IPS DF 4.7 (cell line): Measurements from ENCODE around the gene IGDCC3.

Source experiments
- DNase-seq: peaks from one replicate; pipeline ENCODE4 v3.0.0-alpha.2; 2013; ENCODE audit warnings: low spot score; ENCODE audit errors: extremely low read depth

Gene IGDCC3

DNA sequence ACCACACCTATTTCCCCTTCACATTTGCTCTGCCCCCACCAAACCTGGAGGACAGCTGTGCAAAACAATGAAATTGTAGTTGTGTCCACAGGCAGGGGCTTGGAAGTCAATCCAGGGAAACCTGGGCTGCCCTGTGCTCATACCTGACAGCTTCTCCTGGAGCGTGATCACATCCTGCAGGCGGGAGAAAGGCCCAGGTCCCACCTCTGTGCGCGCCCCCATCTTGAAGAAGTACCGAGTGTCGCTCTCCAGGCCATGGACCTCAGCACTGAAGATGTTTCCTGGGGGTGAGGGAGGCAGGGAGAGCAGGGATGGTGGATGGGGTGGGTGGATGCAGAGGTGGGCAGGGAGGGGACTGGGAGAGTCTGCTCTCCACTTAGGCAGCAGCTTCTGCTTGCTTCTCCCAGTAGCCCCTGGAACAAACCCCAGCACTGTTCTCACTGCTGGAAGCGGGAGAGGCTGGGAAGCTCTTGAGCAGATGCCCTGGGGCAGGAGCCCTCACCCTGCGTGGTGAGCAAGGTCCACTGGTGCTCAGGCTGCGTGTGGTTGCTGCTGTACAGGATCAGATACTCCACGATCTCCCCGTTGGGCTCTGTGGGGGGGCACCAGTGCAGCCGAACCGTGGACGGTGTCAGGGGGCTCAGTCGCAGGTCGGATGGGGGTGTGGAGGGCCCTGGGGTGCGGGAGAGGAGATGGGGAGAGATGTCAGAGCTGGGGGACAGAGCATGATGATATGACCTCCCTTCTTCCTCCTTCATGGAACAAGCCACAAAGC is 10.7 kb upstream of the IGDCC3 start:
- no peak for DNase-seq

DNA sequence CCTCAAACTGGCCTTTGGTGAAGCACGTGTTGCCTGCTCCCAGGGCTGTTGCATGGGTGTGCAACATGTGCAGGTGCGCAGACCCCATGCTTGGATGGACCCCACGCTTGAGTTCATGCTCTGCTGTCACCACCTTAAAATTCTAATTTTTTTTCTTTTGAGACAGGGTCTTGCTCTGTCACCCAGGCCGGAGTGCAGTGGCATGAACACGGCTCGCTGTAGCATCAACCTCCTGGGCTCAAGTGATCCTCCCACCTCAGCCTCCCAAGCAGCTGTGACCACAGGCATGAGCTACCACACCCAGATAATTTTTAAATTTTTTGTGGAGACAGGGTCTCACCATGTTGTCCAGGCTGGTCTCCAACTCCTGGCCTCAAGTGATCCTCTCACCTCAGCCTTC is 9.1 kb upstream of the IGDCC3 start:
- DNase-seq: no peak

DNA sequence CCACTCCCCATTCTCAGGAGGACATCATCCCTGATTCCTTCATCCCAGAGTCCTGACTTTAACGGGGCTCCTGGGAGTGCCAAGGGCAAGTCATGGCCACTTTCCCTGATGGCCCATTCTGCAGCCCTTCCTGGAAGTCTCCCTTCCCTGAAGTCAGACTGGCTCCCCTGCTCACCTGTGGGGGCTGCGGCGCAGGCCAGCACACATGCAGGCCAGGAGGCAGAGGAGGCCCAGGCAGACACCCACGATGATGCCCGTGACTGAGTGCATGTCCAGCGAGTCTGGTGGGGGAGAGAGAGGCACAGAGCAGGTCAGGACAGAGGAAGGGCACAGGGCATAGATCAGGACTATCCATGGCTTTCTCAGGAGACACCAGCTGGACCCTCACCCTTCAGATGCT is 8.6 kb upstream of the IGDCC3 start:
- no peak for DNase-seq

DNA sequence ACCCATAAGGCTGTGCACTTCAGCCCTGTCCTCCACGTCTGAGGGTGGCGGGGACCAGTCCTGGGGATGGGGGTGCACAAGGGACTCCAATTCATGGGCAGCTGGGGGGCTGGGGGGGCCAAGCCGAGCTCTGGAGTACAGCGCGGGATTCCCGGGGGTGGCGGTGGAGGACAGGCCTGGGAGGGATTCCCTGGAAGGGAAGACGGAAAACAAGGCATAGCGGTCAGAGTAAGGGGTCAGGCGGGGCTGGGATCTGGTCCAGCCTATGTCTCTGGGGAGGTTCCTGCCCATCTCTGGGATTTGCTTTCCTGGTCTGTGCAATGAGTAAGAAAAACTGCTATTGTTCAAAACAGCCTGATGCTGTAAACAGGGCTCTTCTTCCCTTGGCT is 8.1 kb upstream of the IGDCC3 start:
- no peak for DNase-seq

DNA sequence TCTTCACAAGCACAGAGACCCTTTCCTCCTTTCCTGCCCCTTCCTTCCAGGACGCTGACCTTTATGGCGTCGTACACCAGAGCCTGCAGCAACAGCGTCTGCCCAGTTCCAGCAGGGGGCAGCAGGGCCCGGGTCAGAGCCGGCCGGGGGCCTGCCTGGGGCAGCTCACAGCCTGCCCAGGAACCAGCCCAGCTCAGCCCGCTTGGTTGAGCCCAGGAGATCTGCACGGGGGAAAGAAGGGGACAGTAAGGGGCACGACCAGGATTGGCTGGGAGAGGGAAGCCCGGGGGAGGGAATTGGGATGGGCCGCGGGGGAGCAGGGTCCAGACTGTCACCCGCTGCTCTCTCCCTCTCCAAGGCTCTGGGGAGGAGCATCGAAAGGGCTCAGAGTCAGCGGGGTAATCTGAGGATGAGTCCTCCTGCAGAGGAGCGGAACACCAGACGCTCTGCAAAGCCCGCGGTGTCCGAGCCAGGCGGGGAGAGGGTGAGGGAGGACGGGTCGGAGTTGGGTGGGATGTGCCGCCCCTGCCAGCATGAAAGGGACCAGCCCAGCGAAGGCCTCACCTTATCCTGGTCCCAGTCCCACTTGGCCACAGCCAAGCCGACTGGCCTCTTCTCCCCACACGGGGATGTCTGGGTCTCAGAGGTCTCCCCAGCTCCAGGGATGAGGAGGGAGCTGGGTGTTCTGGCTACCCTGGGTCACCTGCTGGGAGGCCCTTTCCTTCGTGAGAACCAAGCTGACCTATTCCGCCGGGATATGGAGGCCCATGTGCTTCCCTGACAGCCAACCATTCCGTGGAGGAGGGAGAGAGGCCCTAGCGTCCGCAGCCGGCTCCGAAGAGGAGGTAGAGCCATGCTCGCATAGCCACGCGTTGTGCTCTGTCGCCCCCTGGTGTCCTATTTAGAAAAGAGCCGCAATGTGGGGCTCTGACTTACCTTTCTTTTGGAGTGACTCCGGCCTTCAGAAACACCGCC is 7.4 kb upstream of the IGDCC3 start:
- no peak for DNase-seq

DNA sequence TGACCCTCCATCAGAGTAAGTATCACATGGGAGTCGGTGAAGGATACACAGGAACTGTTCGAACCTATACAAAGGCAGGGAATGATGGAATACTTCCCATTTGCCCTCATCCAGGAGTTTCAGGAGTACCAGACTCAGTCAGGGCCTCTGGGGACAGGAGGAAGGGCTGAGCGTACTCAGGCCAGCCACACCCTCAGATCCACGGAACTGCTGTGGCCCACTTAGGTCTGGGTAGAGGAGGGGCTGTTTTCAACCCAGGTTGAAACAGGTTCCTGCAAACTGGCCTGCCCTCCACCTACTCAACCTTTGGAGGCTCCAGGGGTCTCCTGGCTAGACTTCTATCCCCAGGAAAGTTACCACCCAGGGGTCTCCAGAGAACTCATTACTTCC is 6.7 kb upstream of the IGDCC3 start:
- no peak for DNase-seq

DNA sequence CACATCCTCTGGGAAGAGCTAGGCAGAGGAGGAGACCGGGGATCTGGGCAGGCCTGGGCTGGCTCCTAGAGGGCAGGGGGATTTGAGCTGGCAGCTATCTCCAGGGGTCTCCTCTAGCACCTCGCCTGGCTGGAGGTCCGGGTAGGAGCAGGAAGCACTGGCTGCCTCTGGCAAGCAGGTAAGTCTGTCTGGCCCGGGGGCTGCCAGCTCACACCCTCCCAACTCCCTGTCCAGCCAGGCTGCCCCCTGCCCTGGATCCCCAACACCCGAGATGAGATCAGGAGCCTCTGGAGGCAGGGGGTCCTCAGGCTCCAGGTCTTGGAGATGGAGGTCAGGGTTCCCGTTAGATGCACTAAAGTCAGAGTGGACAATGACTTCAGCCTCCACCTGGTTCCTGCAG is 6.2 kb upstream of the IGDCC3 start:
- no peak for DNase-seq

DNA sequence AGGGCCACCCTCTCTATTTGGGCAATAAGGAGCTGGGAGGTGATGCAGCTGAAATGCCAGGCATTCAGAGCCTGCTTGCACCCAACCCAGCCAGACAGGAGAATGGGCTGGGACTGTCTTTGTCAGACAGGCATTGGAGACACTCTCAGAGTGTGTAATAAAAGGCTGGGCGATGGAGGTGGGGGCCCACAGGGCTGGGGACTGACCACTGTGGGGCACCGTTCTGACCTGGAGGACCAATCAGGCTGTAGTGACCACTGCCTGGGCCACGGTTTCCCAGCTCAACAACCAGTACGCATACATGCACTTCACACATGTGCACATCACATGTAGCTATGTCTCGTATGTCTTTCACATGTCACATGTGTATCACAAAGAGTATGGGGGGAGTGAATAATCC is 5.7 kb upstream of the IGDCC3 start:
- no peak for DNase-seq

DNA sequence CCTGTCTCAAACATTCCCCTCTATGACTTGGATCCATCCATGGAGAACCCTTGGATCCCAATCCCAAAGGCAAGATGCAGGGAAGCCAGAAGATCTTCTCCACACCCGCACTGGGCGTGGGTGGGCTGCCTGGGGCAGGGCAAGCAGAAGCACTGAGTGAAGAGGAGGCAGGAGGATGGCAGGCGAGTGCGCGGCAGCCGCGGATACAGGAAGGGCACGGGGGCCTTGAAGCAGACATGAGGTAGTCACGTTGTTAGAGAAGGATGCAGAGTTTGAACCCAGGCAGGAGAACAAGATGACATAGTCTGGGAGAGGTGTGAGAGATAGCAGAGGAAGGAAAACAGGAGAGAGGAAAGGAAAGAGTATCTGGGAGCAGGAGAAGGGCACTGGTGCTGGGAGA is 5.1 kb upstream of the IGDCC3 start:
- DNase-seq: no peak

DNA sequence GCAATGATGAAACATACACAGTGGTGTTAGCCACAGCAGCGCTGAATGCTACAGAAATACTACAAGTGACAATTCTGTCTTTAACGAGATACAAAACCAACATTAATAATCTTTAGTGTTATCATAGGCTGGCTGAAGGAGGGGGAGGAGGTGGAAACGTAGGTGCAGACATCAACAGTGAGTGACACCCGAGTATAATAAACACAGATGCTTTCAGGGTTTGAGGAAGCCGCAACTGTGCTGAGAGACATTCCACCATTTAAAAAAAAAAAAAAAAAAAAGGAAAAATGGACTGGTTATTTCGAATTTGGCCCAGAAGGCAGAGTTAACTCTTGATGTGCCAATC is 4.3 kb upstream of the IGDCC3 start:
- no peak for DNase-seq

DNA sequence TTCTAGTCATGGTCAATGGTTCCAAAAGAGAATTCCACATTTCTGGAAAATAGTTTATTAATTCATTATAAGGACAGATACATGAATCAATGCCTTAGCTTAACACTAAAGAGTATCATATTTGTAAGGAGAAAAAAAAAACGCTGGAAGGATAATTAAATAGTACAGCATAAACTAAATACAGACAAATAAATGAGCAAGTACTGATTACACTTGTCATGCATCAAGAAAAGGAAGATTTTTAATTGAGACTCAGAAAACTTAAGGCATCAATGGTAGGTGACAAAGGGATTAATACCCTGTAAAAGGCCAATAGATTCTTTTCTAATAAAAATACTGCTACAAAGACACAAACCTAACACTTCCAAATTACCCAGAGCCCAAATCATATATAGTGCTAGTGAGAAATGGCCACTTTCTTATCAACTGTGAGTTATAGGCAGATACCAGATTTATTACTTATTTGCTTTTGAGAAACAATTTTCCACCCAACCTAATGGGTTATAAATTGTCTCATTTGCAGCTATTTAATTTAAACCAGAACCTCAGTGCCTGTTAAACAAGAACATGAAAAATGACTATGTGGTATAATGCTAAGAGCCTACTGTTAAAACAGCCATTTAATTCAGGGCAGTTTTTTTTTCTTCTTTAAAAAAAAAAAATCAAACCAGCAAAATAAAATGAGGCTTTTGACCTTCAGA is 3.8 kb upstream of the IGDCC3 start:
- DNase-seq: no peak

DNA sequence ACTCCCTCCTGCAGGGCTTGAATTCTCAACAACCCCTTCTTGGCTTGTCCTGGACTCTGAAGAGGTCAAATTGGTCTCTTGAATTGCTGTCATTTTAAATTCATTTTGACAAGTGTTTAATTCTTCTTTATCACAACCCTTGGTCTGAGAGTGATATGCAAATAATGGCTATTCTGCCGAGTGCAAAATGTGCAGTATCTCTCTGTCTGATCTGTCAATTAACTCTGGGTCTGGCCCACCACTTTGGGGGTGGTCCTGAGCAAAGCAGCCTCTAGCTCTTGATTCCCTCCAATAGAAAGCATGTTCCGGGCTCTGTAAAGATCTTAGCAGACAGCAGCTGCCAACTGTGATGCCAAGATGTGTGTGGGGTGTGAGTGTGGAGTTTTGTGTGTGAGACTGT is 2.2 kb upstream of the IGDCC3 start:
- DNase-seq: no peak

DNA sequence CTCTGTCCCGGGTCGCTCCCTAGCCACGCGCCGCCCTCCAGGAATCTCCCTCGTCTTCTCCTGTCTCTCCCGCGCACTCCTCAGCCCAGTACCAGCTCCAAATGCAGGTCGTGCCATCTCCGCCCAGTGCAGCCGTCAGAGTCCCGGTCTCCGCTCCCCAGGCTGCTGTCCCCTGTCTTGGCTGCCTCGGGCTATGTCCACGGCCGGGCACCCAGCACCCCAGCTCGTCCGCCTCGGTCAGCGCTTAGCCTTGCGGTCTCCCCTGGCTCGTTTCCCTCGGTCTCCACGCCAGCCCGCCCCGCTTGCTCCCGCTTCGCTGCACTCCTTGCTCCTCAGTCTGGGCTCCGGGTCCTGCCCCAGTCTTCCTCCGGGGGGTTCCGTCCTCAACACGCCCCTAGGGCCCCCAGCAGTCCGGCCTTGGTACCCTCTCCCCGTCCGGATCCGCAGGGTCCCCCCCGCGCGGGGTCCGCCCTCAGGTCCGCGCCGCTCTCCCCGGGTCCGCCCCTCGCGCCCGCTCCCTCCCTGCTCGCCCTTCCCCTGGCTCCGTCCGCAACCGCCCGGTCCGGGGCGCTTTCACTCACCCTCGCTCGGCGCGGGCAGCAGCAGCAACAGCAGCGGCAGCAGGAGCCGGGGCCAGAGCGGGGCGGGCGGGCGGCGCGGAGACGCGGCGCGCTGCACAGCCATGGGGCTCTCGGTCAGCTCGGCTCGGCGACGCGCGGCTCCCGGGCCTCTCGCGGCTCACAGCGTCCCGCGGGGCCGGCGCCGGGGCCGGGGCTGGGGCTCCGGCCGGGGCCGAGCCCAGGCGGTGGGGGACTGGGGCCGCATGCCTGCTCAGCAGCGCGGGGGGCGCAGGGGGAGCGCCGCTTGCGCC is 462 bp downstream of the IGDCC3 start:
- no peak for DNase-seq

DNA sequence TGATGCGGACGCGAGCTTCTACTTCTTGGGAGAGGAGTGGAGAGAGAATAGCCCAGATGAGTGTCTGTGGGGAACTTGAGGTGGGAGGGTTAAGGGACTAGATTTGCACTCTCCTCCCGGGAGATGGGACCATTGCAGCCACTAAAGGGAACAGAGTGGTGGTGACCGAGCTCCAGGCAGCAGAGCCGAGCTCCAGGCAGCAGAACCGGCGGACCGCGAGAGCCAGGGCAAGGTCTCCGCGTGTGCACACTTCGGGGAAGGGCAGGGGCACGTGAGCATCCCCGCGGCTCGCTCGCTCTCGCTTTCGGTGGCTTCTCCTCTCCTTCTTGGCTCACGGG is 1.1 kb downstream of the IGDCC3 start:
- no peak for DNase-seq

DNA sequence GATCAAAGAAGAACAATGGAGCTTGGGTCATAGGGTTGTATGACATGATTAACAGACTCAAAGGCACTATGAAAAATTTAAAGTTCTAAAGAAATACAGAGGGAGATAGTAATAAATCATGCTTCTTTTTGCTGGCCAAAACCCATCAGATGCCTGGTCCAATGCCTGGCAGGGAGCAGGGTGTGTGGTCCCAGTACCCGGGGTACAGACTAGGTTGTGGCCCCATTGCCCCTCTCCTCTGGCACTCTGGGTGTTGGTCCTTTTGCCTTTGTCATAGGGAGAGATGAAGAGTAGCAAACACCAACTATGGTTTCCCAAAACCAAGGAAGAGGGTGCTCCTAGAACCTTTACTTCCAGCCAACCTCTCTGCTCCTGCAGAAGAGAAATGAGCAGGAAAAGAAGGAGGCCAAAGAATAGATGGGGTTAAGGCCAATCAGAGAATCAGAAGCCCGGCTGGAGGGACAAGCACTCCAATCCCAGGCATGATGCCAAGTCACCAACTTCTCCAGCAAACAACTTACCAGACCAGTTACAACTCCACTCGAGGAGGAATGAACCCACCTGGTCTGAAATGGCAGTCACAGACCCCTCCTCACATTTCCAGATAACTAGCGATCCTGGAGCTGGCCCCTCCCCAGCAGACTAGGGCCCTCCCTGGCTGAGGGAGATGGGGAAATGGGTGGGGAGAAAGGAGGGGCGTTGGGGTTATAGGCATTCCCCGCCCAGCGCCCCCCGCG is 1.8 kb downstream of the IGDCC3 start:
- DNase-seq: no peak

DNA sequence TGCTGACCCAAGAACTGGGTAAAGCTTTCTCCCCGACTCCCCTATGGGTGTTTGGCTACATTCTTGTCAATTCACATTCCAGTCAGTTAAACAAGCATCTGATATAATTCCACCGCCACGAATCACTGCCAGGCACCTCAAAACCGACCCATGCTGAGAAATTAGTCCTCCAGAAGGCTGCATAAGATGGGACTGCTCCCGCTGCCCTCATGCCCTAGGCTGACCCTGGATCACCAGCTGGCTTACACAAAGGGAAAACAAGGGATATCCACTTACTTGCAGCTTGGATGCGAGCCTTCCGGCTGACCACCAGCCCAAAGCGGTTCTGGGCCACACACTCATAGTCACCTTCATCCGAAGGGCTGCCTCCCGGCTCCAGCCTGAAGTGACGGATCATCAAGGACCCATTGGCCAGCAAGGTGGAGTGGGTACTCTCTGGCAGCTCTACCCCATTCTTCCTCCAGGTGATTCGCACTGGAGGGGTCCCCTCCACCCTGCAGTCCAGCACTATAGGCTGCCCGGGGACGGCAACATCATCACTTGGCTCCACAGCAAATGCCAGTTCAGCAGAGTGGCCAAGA is 2.9 kb downstream of the IGDCC3 start:
- no peak for DNase-seq

DNA sequence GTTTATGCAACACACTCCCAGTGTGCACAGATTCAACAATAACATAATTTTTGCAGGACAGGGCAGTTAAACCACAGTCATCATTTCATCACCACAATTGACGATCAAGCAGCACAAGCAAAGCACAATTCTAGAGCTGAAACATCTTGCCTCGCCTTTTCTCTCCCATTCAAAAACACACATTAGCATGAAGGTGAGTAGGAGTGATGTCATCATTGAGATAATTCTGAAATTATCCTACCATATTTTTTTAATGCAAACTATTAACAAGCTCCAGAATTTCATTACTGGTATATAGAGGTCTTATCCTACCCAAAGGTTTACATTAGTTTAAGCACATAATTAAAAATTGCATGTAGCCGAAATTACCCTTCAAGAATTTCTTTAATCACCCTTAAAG is 3.5 kb downstream of the IGDCC3 start:
- no peak for DNase-seq

DNA sequence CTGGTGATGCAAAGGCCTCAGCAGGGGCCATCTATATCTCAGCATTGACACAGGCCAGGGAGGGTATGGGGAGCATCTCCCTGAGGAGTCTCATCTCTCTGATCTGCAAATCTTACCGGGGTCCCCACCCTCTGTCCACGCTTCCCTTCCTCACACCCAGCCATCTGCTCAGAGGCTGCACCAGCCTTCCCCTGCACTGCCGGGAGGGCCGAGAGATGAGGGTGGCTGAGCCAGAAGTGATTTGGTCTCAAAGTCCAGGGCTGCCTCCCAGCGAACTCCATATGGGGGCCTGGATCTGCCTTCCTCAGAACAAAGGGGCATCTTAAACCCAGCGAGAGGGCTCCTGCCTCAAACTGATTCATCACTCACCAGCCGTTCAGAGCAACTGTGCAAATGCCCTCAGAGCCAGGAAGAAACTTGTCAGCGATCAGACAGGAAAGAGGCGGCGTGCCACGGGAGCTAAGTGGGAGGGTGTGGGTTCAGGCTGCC is 4.6 kb downstream of the IGDCC3 start:
- no peak for DNase-seq

DNA sequence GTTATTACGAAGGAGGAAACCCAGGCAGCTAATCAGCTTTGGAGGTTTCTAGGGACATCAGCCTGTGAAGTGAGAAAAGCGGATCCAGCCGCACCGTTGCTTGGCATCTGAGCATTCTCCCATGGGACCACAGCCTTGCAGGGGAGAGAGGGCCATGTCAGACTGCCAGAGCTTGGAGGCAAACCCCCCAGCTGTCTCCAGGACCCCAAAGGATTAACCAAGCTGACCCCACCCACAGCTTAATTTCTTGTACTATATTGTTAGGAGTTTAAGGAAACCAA is 5.1 kb downstream of the IGDCC3 start:
- no peak for DNase-seq
